HG03432 (cell line): ENCODE results near the gene VASH1.
A peak's percentile ranks its signal among the peaks of the same experiment; 100 is the strongest.
"Not testable (repeated sequence)": the region's sequence is repeated elsewhere in the genome, so short reads cannot be mapped to it uniquely, and the experiment has no call there.

Experiments used
- ATAC-seq: cut with Tn5 transposase; IDR thresholded peaks from one replicate; pipeline ENCODE4 v1.9.1; 2021; ENCODE audit warnings: mild to moderate bottlenecking, moderate library complexity; ENCODE audit not compliant: unreplicated experiment

Gene VASH1

GRCh38 chr14:76761136-76761959 is at the start of gene VASH1:
VASH1 (plus strand) TSS chr14:76761468; CDS start chr14:76762822, 1,354 bp downstream.
- peak; percentile 84 for ATAC-seq

GRCh38 chr14:76713121-76713520 is 48.1 kb upstream of the VASH1 start:
- ATAC-seq: no peak

- ATAC-seq: no peak
Measured at GRCh38 chr14:76714470-76714869, 46.8 kb upstream of the VASH1 start.

GRCh38 chr14:76715101-76715500 is 46.2 kb upstream of the VASH1 start:
- ATAC-seq: no peak

- no peak for ATAC-seq
Measured at GRCh38 chr14:76715511-76716081, 45.7 kb upstream of the VASH1 start.

- ATAC-seq: no peak
Measured at GRCh38 chr14:76716285-76716684, 45.0 kb upstream of the VASH1 start.

GRCh38 chr14:76717508-76718290 is 43.6 kb upstream of the VASH1 start:
- no peak for ATAC-seq

GRCh38 chr14:76718306-76719040 is 42.8 kb upstream of the VASH1 start:
- no peak for ATAC-seq

- no peak for ATAC-seq
Measured at GRCh38 chr14:76719666-76720065, 41.6 kb upstream of the VASH1 start.

GRCh38 chr14:76720382-76720813 is 40.9 kb upstream of the VASH1 start:
- peak; percentile 79 for ATAC-seq

GRCh38 chr14:76721506-76721905 is 39.8 kb upstream of the VASH1 start:
- not testable (repeated sequence) for ATAC-seq

- ATAC-seq: no peak
Measured at GRCh38 chr14:76724651-76725550, 36.4 kb upstream of the VASH1 start.

GRCh38 chr14:76726551-76726970 is 34.7 kb upstream of the VASH1 start:
- no peak for ATAC-seq

GRCh38 chr14:76727384-76727783 is 33.9 kb upstream of the VASH1 start:
- ATAC-seq: no peak

GRCh38 chr14:76727901-76728300 is 33.4 kb upstream of the VASH1 start:
- ATAC-seq: no peak

- ATAC-seq: no peak
Measured at GRCh38 chr14:76729258-76729657, 32.0 kb upstream of the VASH1 start.

GRCh38 chr14:76729953-76730505 is 31.2 kb upstream of the VASH1 start:
- no peak for ATAC-seq

GRCh38 chr14:76734501-76734900 is 26.8 kb upstream of the VASH1 start:
- ATAC-seq: not testable (repeated sequence)

GRCh38 chr14:76736514-76736913 is 24.8 kb upstream of the VASH1 start:
- no peak for ATAC-seq

GRCh38 chr14:76741074-76741473 is 20.2 kb upstream of the VASH1 start:
- no peak for ATAC-seq
